HepG2 (cell line): ENCODE data around the gene TMX2. TPM values are rescaled to one million over a fixed set of nuclear protein-coding genes. Genes with fewer than 3 reads are reported as not detected.

Experiments used
- ATF7 ChIP-seq, 2 experiments: fragments of 450-650 bp in 1 of 2; sonication (generic) in 1 of 2; formaldehyde crosslinking in 1 of 2; IDR thresholded peaks; 2 replicates each; pipeline versions ENCODE4 v1.4.0 to v1.6.1; 2016 to 2020; ENCODE audit warnings: antibody characterized with exemption in 1 of 2, mild to moderate bottlenecking in 1 of 2, missing genetic modification reagents in 1 of 2
- CENPT ChIP-seq: sonication (generic); formaldehyde crosslinking; IDR thresholded peaks from 2 replicates; pipeline ENCODE4 v1.8.0; 2022; ENCODE audit warnings: low read depth, mild to moderate bottlenecking, moderate library complexity, missing genetic modification reagents
- ELF3 ChIP-seq: IDR thresholded peaks from 2 replicates; pipeline ENCODE4 v1.6.1; 2016; ENCODE audit warnings: missing genetic modification reagents, missing compliant biosample characterization
- FOXM1 ChIP-seq: sonication (generic); formaldehyde crosslinking; IDR thresholded peaks from 2 replicates; pipeline ENCODE4 v1.5.0; 2020; ENCODE audit warnings: missing genetic modification reagents
- IRF1 ChIP-seq: sonication (generic); formaldehyde crosslinking; IDR thresholded peaks from 2 replicates; pipeline ENCODE4 v1.4.0; 2020; ENCODE audit warnings: low read depth, mild to moderate bottlenecking, missing genetic modification reagents
- MAFF ChIP-seq: IDR thresholded peaks from 2 replicates; pipeline ENCODE4 v1.6.1; 2011; ENCODE audit warnings: low read depth, low read length, improper control_type of control experiment
- MAFK ChIP-seq, 2 experiments: IDR thresholded peaks in 1 of 2; conservative IDR thresholded peaks in 1 of 2; 2 replicates each; pipeline ENCODE4 v1.6.1; 2011; ENCODE audit warnings: improper control_type of control experiment in 2 of 2, low read length in 2 of 2
- MEIS2 ChIP-seq: sonication (generic); formaldehyde crosslinking; IDR thresholded peaks from 2 replicates; pipeline ENCODE4 v1.9.0; 2021; ENCODE audit warnings: mild to moderate bottlenecking, missing genetic modification reagents
- MXD3 ChIP-seq: IDR thresholded peaks from 2 replicates; pipeline ENCODE4 v1.6.1; 2016; ENCODE audit warnings: mild to moderate bottlenecking, missing biosample characterization, missing genetic modification reagents
- PCBP2 ChIP-seq: fragments of 200-400 bp; formaldehyde crosslinking; optimal IDR thresholded peaks from 2 replicates; pipeline ENCODE3; 2018; ENCODE audit warnings: low read length, low read depth; ENCODE audit not compliant: poor library complexity, severe bottlenecking
- RAD51 ChIP-seq: fragments of 450-650 bp; IDR thresholded peaks from 2 replicates; pipeline ENCODE4 v1.6.1; 2016; ENCODE audit warnings: borderline replicate concordance
- SP4 ChIP-seq: sonication (generic); formaldehyde crosslinking; IDR thresholded peaks from 2 replicates; pipeline ENCODE4 v1.8.1; 2023; ENCODE audit warnings: mild to moderate bottlenecking, missing genetic modification reagents
- ZBTB7A ChIP-seq: sonication (generic); formaldehyde crosslinking; IDR thresholded peaks from 2 replicates; pipeline ENCODE4 v1.8.0; 2022; ENCODE audit warnings: mild to moderate bottlenecking, missing genetic modification reagents
- ZFP36L1 ChIP-seq: sonication (generic); formaldehyde crosslinking; IDR thresholded peaks from 2 replicates; pipeline ENCODE4 v1.8.0; 2022; ENCODE audit warnings: mild to moderate bottlenecking, missing genetic modification reagents, moderate library complexity
- ZNF180 ChIP-seq: sonication (generic); formaldehyde crosslinking; IDR thresholded peaks from 2 replicates; pipeline ENCODE4 v1.4.0; 2020; ENCODE audit warnings: low read depth, missing genetic modification reagents, borderline replicate concordance
- ZNF230 ChIP-seq: sonication (generic); formaldehyde crosslinking; IDR thresholded peaks from 2 replicates; pipeline ENCODE4 v1.4.0; 2020; ENCODE audit warnings: mild to moderate bottlenecking, missing genetic modification reagents
- ZNF263 ChIP-seq: sonication (generic); formaldehyde crosslinking; IDR thresholded peaks from 2 replicates; pipeline ENCODE4 v1.4.0; 2020; ENCODE audit warnings: missing genetic modification reagents
- ZNF274 ChIP-seq: sonication (generic); formaldehyde crosslinking; IDR thresholded peaks from 2 replicates; pipeline ENCODE4 v1.5.1; 2020; ENCODE audit warnings: mild to moderate bottlenecking, missing genetic modification reagents
- ZNF280D ChIP-seq: sonication (generic); formaldehyde crosslinking; IDR thresholded peaks from 2 replicates; pipeline ENCODE4 v1.5.1; 2020; ENCODE audit warnings: mild to moderate bottlenecking, missing genetic modification reagents
- ZNF512 ChIP-seq: sonication (generic); formaldehyde crosslinking; IDR thresholded peaks from 2 replicates; pipeline ENCODE4 v1.4.0; 2020; ENCODE audit warnings: mild to moderate bottlenecking, missing genetic modification reagents
- ZNF703 ChIP-seq: sonication (generic); formaldehyde crosslinking; IDR thresholded peaks from 2 replicates; pipeline ENCODE4 v1.5.1; 2020; ENCODE audit warnings: missing genetic modification reagents, mild to moderate bottlenecking, moderate library complexity, borderline replicate concordance
- ZSCAN12 ChIP-seq: sonication (generic); formaldehyde crosslinking; IDR thresholded peaks from 2 replicates; pipeline ENCODE4 v1.9.0; 2021; ENCODE audit warnings: mild to moderate bottlenecking, missing genetic modification reagents
- polyA plus RNA-seq, 8 experiments: library from polyadenylated mRNA; depleted of rRNA in 3 of 8; stranded (reverse) in 7 of 8; unstranded in 1 of 8; fragments of >200 nt; fragmentation: Illumina TruSeq in 4 of 8; extraction: Trizol in 4 of 8; gene quantifications; 2 replicates each; pipeline versions ENCODE4 v1.2.1 to v1.2.3, GENCODE V29; 2011 to 2016; ENCODE audit warnings: low read depth in 4 of 8, missing spikeins in 1 of 8, mixed read lengths in 1 of 8; ENCODE audit not compliant: insufficient read depth in 1 of 8
- total RNA-seq, 5 experiments: library from RNA; depleted of rRNA; stranded (reverse); fragments of >200 nt; fragmentation: Illumina TruSeq; extraction: Trizol; gene quantifications; 2 replicates each; pipeline ENCODE4 v1.2.3, GENCODE V29; 2016; ENCODE audit warnings: low read depth in 1 of 5
- TF ChIP-seq, protein P1 (sequence below): sonication (generic); formaldehyde crosslinking; IDR thresholded peaks from 2 replicates; pipeline ENCODE4 v1.4.0; 2020; ENCODE audit warnings: missing genetic modification reagents

TMX2 gene
- total and polyA plus RNA-seq, 2 of the 13 experiments (the other 11 are each of a cell fraction or from before 2014, with no cell fraction given): 84.5 to 129 TPM

- TF ChIP-seq PCBP2 (no peak), MAFF (no peak), FOXM1 (CRISPR knock-in tag) (no peak), ZNF512 (no peak), MAFK (conservative IDR thresholded peaks at IDR 0.05 in 1 of 2, IDR thresholded peaks at IDR 0.05 in 1 of 2; ENCODE audit: low read length in 2 of 2) (no peak), CENPT (CRISPR knock-in tag) (peak; percentile 84), MXD3 (0 out of 2 replicates have a peak, but pooled peaks have one; percentile 17), ZFP36L1 (CRISPR knock-in tag) (no peak), SP4 (CRISPR knock-in tag) (0 out of 2 replicates have a peak, but pooled peaks have one; percentile 32), ELF3 (no peak), RAD51 (no peak), ZNF230 (no peak), ATF7 (IDR thresholded peaks at IDR 0.05) (no peak), ATF7 (CRISPR knock-in tag; IDR thresholded peaks at IDR 0.05) (no peak; the same call in 1 of the 2 replicates), IRF1 (CRISPR knock-in tag) (no peak), ZNF703 (CRISPR knock-in tag) (no peak), MEIS2 (CRISPR knock-in tag) (peak; percentile 42; the same call in 1 of the 2 replicates), ZNF263 (CRISPR knock-in tag) (no peak), ZSCAN12 (CRISPR knock-in tag) (no peak), ZBTB7A (CRISPR knock-in tag) (0 out of 2 replicates have a peak, but pooled peaks have one; percentile 27), ZNF280D (CRISPR knock-in tag) (no peak), ZNF274 (CRISPR knock-in tag) (peak; percentile 20; the same call in 1 of the 2 replicates), ZNF180 (no peak)
- TF ChIP-seq, protein P1, sequence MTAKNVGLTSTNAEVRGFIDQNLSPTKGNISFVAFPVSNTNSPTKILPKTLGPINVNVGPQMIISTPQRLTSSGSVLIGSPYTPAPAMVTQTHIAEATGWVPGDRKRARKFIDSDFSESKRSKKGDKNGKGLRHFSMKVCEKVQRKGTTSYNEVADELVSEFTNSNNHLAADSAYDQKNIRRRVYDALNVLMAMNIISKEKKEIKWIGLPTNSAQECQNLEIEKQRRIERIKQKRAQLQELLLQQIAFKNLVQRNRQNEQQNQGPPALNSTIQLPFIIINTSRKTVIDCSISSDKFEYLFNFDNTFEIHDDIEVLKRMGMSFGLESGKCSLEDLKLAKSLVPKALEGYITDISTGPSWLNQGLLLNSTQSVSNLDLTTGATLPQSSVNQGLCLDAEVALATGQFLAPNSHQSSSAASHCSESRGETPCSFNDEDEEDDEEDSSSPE (CRISPR knock-in tag): peak; percentile 77
These were observed 44.5 kb upstream of the TMX2 start, which contains the start of gene ZDHHC5 (continued) for GRCh38 chr11:57667736-57668433.
